K562 (cell line): ENCODE results near the gene CPLANE2. TPM values are rescaled to one million over a fixed set of nuclear protein-coding genes. Genes with fewer than 3 reads are reported as not detected.

Source experiments
- ETS2 ChIP-seq: IDR thresholded peaks from 2 replicates; pipeline ENCODE4 v1.6.1; 2016; ENCODE audit warnings: borderline replicate concordance, missing genetic modification characterization, mild to moderate bottlenecking, moderate library complexity, missing compliant biosample characterization; ENCODE audit not compliant: poor library complexity, severe bottlenecking
- HCFC1 ChIP-seq: IDR thresholded peaks from 2 replicates; pipeline ENCODE4 v1.6.1; 2012; ENCODE audit warnings: low read depth, low read length, improper control_type of control experiment
- KDM2B ChIP-seq: fragments of 250-450 bp; sonication (Bioruptor Pico); IDR thresholded peaks from 2 replicates; pipeline ENCODE4 v1.8.0; 2021; ENCODE audit warnings: mild to moderate bottlenecking, moderate library complexity
- MTA3 ChIP-seq: fragments of 450-650 bp; formaldehyde crosslinking; IDR thresholded peaks from 2 replicates; pipeline ENCODE4 v1.6.1; 2017; ENCODE audit warnings: mild to moderate bottlenecking, borderline replicate concordance
- POU5F1 ChIP-seq: fragments of 150-350 bp; IDR thresholded peaks from 2 replicates; pipeline ENCODE4 v1.6.1; 2014; ENCODE audit warnings: borderline replicate concordance, low read length, low read depth, mild to moderate bottlenecking; ENCODE audit not compliant: partially characterized antibody
- RBM17 ChIP-seq: fragments of 200-400 bp; formaldehyde crosslinking; IDR thresholded peaks from 2 replicates; pipeline ENCODE4 v1.6.1; 2017; ENCODE audit warnings: low read depth, mild to moderate bottlenecking, low read length, borderline replicate concordance
- SMARCE1 ChIP-seq: fragments of 450-650 bp; IDR thresholded peaks from 2 replicates; pipeline ENCODE4 v1.7.1; 2016; ENCODE audit warnings: mild to moderate bottlenecking
- TAF9B ChIP-seq: fragments of 450-650 bp; IDR thresholded peaks from 2 replicates; pipeline ENCODE4 v1.6.1; 2018; ENCODE audit warnings: mild to moderate bottlenecking; ENCODE audit not compliant: partially characterized antibody
- ZEB2 ChIP-seq: fragments of 450-650 bp; IDR thresholded peaks from 2 replicates; pipeline ENCODE4 v1.6.1; 2016
- ZNF311 ChIP-seq: fragments of 250-450 bp; sonication (Bioruptor Pico); IDR thresholded peaks from 2 replicates; pipeline ENCODE4 v1.4.0; 2020; ENCODE audit warnings: mild to moderate bottlenecking, moderate library complexity
- ZSCAN32 ChIP-seq: fragments of 450-650 bp; formaldehyde crosslinking; IDR thresholded peaks from 2 replicates; pipeline ENCODE4 v1.4.0; 2020; ENCODE audit warnings: mild to moderate bottlenecking, moderate library complexity
- polyA plus RNA-seq, 8 experiments: library from polyadenylated mRNA; depleted of rRNA in 4 of 8; stranded (reverse) in 5 of 8; unstranded in 3 of 8; fragments of >200 nt; fragmentation: Nextera tagmentation in 2 of 8; fragmentation: Illumina TruSeq in 1 of 8; extraction: Ambion mirVana in 2 of 8; extraction: Trizol in 1 of 8; gene quantifications; 2 replicates each; pipeline versions ENCODE4 v1.2.1 to v1.2.3, GENCODE V29; 2011 to 2014; ENCODE audit warnings: inconsistent platforms in 1 of 8, missing spikeins in 1 of 8
- total RNA-seq, 7 experiments: library from RNA; depleted of rRNA in 6 of 7; stranded (reverse); fragments of >200 nt in 6 of 7; fragmentation: Illumina TruSeq in 2 of 7; extraction: Trizol in 2 of 7; gene quantifications; 2 replicates each; pipeline versions ENCODE4 v1.2.1 to v1.2.3, GENCODE V29; 2011 to 2021; ENCODE audit warnings: low replicate concordance in 1 of 7
- TF ChIP-seq, protein P1 (sequence below): fragments of 250-450 bp; sonication (Bioruptor Pico); IDR thresholded peaks from 2 replicates; pipeline ENCODE4 v1.4.0; 2020
- TF ChIP-seq, protein P2 (sequence below): fragments of 250-450 bp; sonication (Bioruptor Pico); IDR thresholded peaks from 2 replicates; pipeline ENCODE4 v1.8.0; 2021; ENCODE audit warnings: moderate library complexity, mild to moderate bottlenecking, inconsistent platforms
- TF ChIP-seq, protein P3 (sequence below): fragments of 250-450 bp; sonication (Bioruptor Pico); IDR thresholded peaks from 2 replicates; pipeline ENCODE4 v1.4.0; 2020; ENCODE audit warnings: mild to moderate bottlenecking, moderate library complexity, borderline replicate concordance
- TF ChIP-seq, protein P4 (sequence below): fragments of 450-650 bp; formaldehyde crosslinking; conservative IDR thresholded peaks from 2 replicates; pipeline ENCODE4 v1.4.0; 2022; ENCODE audit warnings: mild to moderate bottlenecking, missing genetic modification characterization

The CPLANE2 gene
- total and polyA plus RNA-seq, 9 of the 15 experiments (the other 6 are each of a cell fraction or from before 2014, with no cell fraction given), result 0.17 to 20.9 (median 8.1) TPM

DNA sequence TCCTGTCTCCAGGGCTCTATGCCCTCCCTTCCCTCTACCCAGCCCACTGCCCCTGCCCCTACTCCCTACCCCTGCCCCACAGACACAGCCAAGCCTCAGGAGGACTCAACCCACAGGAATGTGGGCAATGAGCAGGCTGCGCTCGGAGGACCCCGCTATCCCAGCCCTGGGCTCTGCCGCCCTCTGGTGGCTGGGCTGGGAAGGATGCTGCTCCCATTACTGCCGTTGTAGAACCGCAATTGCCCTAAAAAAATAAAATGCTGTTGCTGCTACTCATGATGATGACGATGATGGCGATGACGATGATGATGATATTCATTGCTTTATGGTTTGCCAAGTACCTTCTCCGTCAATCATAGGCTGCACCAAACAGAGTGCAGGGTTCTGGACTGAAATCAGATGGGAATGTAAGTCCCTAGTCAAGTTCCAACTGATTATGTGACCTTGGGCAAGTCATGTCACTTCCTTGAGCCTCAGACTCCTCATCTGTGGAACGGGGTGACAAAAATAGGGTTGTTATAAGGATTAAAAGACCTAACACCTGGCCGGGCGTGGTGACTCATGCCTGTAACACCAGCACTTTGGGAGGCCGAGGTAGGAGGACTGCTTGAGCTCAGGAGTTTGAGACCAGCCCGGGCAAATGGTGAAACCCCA lies 49.1 kb downstream of the CPLANE2 start (continued):
- TF ChIP-seq RBM17, result no peak
- TF ChIP-seq ZEB2, result 0 out of 2 replicates have a peak, but pooled peaks have one; percentile 5
- TF ChIP-seq KDM2B, result 0 out of 2 replicates have a peak, but pooled peaks have one; percentile 38
- TF ChIP-seq, protein P1, sequence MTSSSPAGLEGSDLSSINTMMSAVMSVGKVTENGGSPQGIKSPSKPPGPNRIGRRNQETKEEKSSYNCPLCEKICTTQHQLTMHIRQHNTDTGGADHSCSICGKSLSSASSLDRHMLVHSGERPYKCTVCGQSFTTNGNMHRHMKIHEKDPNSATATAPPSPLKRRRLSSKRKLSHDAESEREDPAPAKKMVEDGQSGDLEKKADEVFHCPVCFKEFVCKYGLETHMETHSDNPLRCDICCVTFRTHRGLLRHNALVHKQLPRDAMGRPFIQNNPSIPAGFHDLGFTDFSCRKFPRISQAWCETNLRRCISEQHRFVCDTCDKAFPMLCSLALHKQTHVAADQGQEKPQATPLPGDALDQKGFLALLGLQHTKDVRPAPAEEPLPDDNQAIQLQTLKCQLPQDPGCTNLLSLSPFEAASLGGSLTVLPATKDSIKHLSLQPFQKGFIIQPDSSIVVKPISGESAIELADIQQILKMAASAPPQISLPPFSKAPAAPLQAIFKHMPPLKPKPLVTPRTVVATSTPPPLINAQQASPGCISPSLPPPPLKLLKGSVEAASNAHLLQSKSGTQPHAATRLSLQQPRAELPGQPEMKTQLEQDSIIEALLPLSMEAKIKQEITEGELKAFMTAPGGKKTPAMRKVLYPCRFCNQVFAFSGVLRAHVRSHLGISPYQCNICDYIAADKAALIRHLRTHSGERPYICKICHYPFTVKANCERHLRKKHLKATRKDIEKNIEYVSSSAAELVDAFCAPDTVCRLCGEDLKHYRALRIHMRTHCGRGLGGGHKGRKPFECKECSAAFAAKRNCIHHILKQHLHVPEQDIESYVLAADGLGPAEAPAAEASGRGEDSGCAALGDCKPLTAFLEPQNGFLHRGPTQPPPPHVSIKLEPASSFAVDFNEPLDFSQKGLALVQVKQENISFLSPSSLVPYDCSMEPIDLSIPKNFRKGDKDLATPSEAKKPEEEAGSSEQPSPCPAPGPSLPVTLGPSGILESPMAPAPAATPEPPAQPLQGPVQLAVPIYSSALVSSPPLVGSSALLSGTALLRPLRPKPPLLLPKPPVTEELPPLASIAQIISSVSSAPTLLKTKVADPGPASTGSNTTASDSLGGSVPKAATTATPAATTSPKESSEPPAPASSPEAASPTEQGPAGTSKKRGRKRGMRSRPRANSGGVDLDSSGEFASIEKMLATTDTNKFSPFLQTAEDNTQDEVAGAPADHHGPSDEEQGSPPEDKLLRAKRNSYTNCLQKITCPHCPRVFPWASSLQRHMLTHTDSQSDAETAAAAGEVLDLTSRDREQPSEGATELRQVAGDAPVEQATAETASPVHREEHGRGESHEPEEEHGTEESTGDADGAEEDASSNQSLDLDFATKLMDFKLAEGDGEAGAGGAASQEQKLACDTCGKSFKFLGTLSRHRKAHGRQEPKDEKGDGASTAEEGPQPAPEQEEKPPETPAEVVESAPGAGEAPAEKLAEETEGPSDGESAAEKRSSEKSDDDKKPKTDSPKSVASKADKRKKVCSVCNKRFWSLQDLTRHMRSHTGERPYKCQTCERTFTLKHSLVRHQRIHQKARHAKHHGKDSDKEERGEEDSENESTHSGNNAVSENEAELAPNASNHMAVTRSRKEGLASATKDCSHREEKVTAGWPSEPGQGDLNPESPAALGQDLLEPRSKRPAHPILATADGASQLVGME (CRISPR knock-in tag), result 0 out of 2 replicates have a peak, but pooled peaks have one; percentile 58
- TF ChIP-seq ETS2 (tag), result no peak
- no peak for TF ChIP-seq ZNF311 (CRISPR knock-in tag)
- TF ChIP-seq, protein P2, sequence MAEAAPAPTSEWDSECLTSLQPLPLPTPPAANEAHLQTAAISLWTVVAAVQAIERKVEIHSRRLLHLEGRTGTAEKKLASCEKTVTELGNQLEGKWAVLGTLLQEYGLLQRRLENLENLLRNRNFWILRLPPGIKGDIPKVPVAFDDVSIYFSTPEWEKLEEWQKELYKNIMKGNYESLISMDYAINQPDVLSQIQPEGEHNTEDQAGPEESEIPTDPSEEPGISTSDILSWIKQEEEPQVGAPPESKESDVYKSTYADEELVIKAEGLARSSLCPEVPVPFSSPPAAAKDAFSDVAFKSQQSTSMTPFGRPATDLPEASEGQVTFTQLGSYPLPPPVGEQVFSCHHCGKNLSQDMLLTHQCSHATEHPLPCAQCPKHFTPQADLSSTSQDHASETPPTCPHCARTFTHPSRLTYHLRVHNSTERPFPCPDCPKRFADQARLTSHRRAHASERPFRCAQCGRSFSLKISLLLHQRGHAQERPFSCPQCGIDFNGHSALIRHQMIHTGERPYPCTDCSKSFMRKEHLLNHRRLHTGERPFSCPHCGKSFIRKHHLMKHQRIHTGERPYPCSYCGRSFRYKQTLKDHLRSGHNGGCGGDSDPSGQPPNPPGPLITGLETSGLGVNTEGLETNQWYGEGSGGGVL (CRISPR knock-in tag), result no peak
- TF ChIP-seq MTA3, result 0 out of 2 replicates have a peak, but pooled peaks have one; percentile 38
- no peak for TF ChIP-seq TAF9B
- no peak for TF ChIP-seq SMARCE1
- TF ChIP-seq, protein P3, sequence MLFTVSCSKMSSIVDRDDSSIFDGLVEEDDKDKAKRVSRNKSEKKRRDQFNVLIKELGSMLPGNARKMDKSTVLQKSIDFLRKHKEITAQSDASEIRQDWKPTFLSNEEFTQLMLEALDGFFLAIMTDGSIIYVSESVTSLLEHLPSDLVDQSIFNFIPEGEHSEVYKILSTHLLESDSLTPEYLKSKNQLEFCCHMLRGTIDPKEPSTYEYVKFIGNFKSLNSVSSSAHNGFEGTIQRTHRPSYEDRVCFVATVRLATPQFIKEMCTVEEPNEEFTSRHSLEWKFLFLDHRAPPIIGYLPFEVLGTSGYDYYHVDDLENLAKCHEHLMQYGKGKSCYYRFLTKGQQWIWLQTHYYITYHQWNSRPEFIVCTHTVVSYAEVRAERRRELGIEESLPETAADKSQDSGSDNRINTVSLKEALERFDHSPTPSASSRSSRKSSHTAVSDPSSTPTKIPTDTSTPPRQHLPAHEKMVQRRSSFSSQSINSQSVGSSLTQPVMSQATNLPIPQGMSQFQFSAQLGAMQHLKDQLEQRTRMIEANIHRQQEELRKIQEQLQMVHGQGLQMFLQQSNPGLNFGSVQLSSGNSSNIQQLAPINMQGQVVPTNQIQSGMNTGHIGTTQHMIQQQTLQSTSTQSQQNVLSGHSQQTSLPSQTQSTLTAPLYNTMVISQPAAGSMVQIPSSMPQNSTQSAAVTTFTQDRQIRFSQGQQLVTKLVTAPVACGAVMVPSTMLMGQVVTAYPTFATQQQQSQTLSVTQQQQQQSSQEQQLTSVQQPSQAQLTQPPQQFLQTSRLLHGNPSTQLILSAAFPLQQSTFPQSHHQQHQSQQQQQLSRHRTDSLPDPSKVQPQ, result no peak
- TF ChIP-seq ZSCAN32, result no peak
- no peak for TF ChIP-seq HCFC1
- no peak for TF ChIP-seq POU5F1
- TF ChIP-seq, protein P4, sequence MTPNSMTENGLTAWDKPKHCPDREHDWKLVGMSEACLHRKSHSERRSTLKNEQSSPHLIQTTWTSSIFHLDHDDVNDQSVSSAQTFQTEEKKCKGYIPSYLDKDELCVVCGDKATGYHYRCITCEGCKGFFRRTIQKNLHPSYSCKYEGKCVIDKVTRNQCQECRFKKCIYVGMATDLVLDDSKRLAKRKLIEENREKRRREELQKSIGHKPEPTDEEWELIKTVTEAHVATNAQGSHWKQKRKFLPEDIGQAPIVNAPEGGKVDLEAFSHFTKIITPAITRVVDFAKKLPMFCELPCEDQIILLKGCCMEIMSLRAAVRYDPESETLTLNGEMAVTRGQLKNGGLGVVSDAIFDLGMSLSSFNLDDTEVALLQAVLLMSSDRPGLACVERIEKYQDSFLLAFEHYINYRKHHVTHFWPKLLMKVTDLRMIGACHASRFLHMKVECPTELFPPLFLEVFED, result peak; percentile 66; the same call in 1 of the 2 replicates
